Ovary (tissue), 3 donors: ENCODE data around the gene CCDC187.

Source experiments
- EP300 ChIP-seq: sonication (generic); formaldehyde crosslinking; IDR thresholded peaks from one replicate; pipeline ENCODE4 v1.6.1; 2017; ENCODE audit warnings: antibody characterized with exemption
- TF ChIP-seq, protein P1 (sequence below), 3 donors: fragments of 450-650 bp in 2 of 3; fragments of 200-600 bp in 1 of 3; IDR thresholded peaks; one replicate each; pipeline versions ENCODE4 v1.5.1 to v1.8.0; 2016 to 2022; ENCODE audit warnings: antibody characterized with exemption in 3 of 3, mild to moderate bottlenecking in 1 of 3
- donor health status: DM: no; HTN: no; CAD: no.

DNA sequence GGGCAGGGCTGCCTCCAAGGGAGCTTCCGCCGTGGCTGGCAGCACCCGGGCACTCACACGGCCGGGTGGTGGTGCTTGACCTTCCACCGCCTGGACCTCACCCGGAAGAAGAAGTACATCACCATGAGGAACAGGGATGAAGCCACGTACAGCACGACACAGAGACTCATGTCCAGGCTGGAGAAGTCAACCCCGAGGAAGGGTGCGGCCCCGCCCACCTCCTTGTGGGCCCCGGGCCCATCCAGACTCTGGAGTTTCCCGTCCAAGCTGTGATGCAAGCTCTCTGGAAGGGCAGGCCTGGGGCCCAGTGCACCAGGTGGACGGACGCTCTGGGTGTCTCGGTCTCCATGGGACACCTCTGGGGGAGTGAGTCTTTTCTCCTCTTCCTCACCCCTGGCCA, 95.2 kb downstream of the CCDC187 start:
- TF ChIP-seq, protein P1, sequence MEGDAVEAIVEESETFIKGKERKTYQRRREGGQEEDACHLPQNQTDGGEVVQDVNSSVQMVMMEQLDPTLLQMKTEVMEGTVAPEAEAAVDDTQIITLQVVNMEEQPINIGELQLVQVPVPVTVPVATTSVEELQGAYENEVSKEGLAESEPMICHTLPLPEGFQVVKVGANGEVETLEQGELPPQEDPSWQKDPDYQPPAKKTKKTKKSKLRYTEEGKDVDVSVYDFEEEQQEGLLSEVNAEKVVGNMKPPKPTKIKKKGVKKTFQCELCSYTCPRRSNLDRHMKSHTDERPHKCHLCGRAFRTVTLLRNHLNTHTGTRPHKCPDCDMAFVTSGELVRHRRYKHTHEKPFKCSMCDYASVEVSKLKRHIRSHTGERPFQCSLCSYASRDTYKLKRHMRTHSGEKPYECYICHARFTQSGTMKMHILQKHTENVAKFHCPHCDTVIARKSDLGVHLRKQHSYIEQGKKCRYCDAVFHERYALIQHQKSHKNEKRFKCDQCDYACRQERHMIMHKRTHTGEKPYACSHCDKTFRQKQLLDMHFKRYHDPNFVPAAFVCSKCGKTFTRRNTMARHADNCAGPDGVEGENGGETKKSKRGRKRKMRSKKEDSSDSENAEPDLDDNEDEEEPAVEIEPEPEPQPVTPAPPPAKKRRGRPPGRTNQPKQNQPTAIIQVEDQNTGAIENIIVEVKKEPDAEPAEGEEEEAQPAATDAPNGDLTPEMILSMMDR (IDR thresholded peaks at IDR 0.05), result no peak
- TF ChIP-seq EP300, result no peak
